Trophoblast cell (in vitro differentiated cells and primary cell): ENCODE results near the gene TMEM215.

Source experiments
- DNase-seq, 2 donors: peaks; one replicate each; pipeline ENCODE4 v3.0.0-alpha.2; 2016
- H2AFZ ChIP-seq: 2 replicates; pipeline ENCODE4 v1.6.1; 2013; ENCODE audit warnings: low read length, moderate library complexity, mild to moderate bottlenecking; ENCODE audit not compliant: insufficient read depth, poor library complexity
- H2AK5ac ChIP-seq: 2 replicates; pipeline ENCODE4 v1.6.1; 2013; ENCODE audit warnings: mild to moderate bottlenecking, low read length
- H2BK120ac ChIP-seq: 2 replicates; pipeline ENCODE4 v1.6.1; 2013; ENCODE audit warnings: low read length, mild to moderate bottlenecking, moderate library complexity; ENCODE audit not compliant: insufficient read depth, poor library complexity
- H2BK12ac ChIP-seq: 2 replicates; pipeline ENCODE4 v1.6.1; 2013; ENCODE audit warnings: mild to moderate bottlenecking, low read length, moderate library complexity
- H2BK5ac ChIP-seq: 2 replicates; pipeline ENCODE4 v1.6.1; 2013; ENCODE audit warnings: low read length, low read depth, moderate library complexity, mild to moderate bottlenecking; ENCODE audit not compliant: poor library complexity
- H3K14ac ChIP-seq: 2 replicates; pipeline ENCODE4 v1.6.1; 2013; ENCODE audit warnings: mild to moderate bottlenecking, low read length
- H3K18ac ChIP-seq: 2 replicates; pipeline ENCODE4 v1.6.1; 2013; ENCODE audit warnings: mild to moderate bottlenecking, low read length
- H3K23ac ChIP-seq: 2 replicates; pipeline ENCODE4 v1.6.1; 2013; ENCODE audit warnings: low read length
- H3K27ac ChIP-seq: 2 replicates; pipeline ENCODE4 v1.5.1; 2013; ENCODE audit warnings: low read depth, mild to moderate bottlenecking, inconsistent platforms, low read length, moderate library complexity
- H3K27me3 ChIP-seq: 2 replicates; pipeline ENCODE4 v1.6.1; 2013; ENCODE audit warnings: inconsistent platforms, mild to moderate bottlenecking, low read length, moderate library complexity; ENCODE audit not compliant: insufficient read depth
- H3K36me3 ChIP-seq, 2 experiments: 1 replicate in 1 of 2; 2 replicates in 1 of 2; pipeline ENCODE4 v1.6.1; 2013; ENCODE audit warnings: low read length in 2 of 2, mild to moderate bottlenecking in 2 of 2, moderate library complexity in 1 of 2; ENCODE audit not compliant: insufficient read depth in 2 of 2, control insufficient read depth in 1 of 2
- H3K4ac ChIP-seq: 2 replicates; pipeline ENCODE4 v1.6.1; 2013; ENCODE audit warnings: low read depth, mild to moderate bottlenecking, low read length, moderate library complexity
- H3K4me1 ChIP-seq, 2 experiments: 1 replicate in 1 of 2; 2 replicates in 1 of 2; pipeline ENCODE4 v1.6.1; 2013; ENCODE audit warnings: low read length in 2 of 2, mild to moderate bottlenecking in 2 of 2, moderate library complexity in 1 of 2; ENCODE audit not compliant: insufficient read depth in 2 of 2, control insufficient read depth in 1 of 2
- H3K4me2 ChIP-seq: 2 replicates; pipeline ENCODE4 v1.6.1; 2013; ENCODE audit warnings: inconsistent platforms, mild to moderate bottlenecking, low read length, moderate library complexity
- H3K4me3 ChIP-seq: 2 replicates; pipeline ENCODE4 v1.5.1; 2013; ENCODE audit warnings: mild to moderate bottlenecking, low read depth, low read length, inconsistent platforms
- H3K79me1 ChIP-seq: one replicate; pipeline ENCODE4 v1.6.1; 2013; ENCODE audit warnings: low read length
- H3K79me2 ChIP-seq: 2 replicates; pipeline ENCODE4 v1.6.1; 2013; ENCODE audit warnings: low read length, mild to moderate bottlenecking; ENCODE audit not compliant: control insufficient read depth, insufficient read depth, poor library complexity
- H3K9ac ChIP-seq: 2 replicates; pipeline ENCODE4 v1.6.1; 2013; ENCODE audit warnings: mild to moderate bottlenecking, low read length
- H3K9me3 ChIP-seq: 2 replicates; pipeline ENCODE4 v1.6.1; 2013; ENCODE audit warnings: low read depth, mild to moderate bottlenecking, control low read depth, inconsistent platforms, low read length; ENCODE audit not compliant: insufficient read depth
- H4K12ac ChIP-seq: 2 replicates; pipeline ENCODE4 v1.6.1; 2013; ENCODE audit warnings: low read depth, mild to moderate bottlenecking, low read length, moderate library complexity
- H4K8ac ChIP-seq: 2 replicates; pipeline ENCODE4 v1.6.1; 2013; ENCODE audit warnings: low read depth, mild to moderate bottlenecking, low read length, moderate library complexity
- H4K91ac ChIP-seq: one replicate; pipeline ENCODE4 v1.6.1; 2013; ENCODE audit warnings: low read depth, mild to moderate bottlenecking, low read length, moderate library complexity
- WGBS: extraction: QIAGEN DNeasy Blood & Tissue Kit; methylation state at CpG from one replicate; pipeline ENCODE4 v1.1.7; 2013; ENCODE audit warnings: missing lambda C conversion rate; ENCODE audit not compliant: insufficient read length, insufficient coverage; ENCODE audit errors: extremely low coverage; 5-methylcytosine and 5-hydroxymethylcytosine counted together

The TMEM215 gene

DNA sequence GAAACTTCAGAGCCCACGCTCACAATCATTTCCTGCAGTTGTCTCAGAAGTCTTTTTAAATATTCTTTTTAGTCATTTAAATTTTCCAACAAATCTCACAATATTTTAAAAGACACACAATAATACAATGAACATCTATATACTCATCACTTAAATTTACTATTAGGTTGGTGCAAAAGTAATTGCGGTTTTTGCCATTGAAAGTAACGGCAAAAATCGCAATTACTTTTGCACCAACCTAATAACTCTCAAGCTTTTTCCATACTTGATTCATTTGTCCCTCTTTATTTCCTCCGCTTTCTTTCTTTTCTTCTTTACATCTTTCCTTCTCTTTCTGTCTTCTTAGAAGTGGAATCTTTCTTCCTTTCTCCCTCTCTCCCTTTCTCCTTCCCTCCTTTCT is 19.2 kb upstream of the TMEM215 start:
- H3K4me2 ChIP-seq = no peak overlapping the region
- no peak overlapping the region for H4K12ac ChIP-seq
- no CpG with 5 or more reads among the region's 5 CpGs for WGBS

GRCh38 chr9:32775283-32775682 is 8.1 kb upstream of the TMEM215 start:
- no peak overlapping the region for H2BK120ac ChIP-seq
- H3K14ac ChIP-seq = no peak overlapping the region
- H3K79me2 ChIP-seq = no peaks in the 10 kb centered on the region
- no CpG with 5 or more reads among the region's 1 CpG for WGBS
- no peaks in the 10 kb centered on the region for H3K27me3 ChIP-seq
- H3K79me1 ChIP-seq = no peaks in the 10 kb centered on the region
- H3K27ac ChIP-seq = no peak overlapping the region
- no peak overlapping the region for H3K4me2 ChIP-seq
- no peak overlapping the region for H2AFZ ChIP-seq
- no peak overlapping the region for H3K23ac ChIP-seq
- no peak overlapping the region for H2AK5ac ChIP-seq
- no peak overlapping the region for H3K9ac ChIP-seq
- H3K18ac ChIP-seq = no peak overlapping the region
- no peak overlapping the region for H2BK5ac ChIP-seq
- no peak overlapping the region for H4K8ac ChIP-seq
- H3K4ac ChIP-seq = no peak overlapping the region
- H4K91ac ChIP-seq = no peak overlapping the region
- no peaks in the 10 kb centered on the region for H3K36me3 ChIP-seq
- peaks cover 2% of the 10 kb centered on the region for H3K9me3 ChIP-seq
- H2BK12ac ChIP-seq = no peak overlapping the region
- H3K4me1 ChIP-seq = no peaks in the 10 kb centered on the region
- DNase-seq = no peak
- H4K12ac ChIP-seq = no peak overlapping the region
- no peak overlapping the region for H3K4me3 ChIP-seq

More for the DNA sequence above, 19.2 kb upstream of the TMEM215 start:
- Histone ChIP-seq H3K27ac (no peak overlapping the region), H2BK5ac (no peak overlapping the region), H3K4ac (no peak overlapping the region), H3K23ac (no peak overlapping the region), H3K79me2 (no peaks in the 10 kb centered on the region), H3K79me1 (no peaks in the 10 kb centered on the region), H3K9me3 (no peaks in the 10 kb centered on the region), H3K9ac (no peak overlapping the region), H3K4me3 (no peak overlapping the region), H3K14ac (no peak overlapping the region), H2BK120ac (no peak overlapping the region), H4K8ac (no peak overlapping the region), H2AFZ (no peak overlapping the region), H3K36me3 (no peaks in the 10 kb centered on the region), H3K18ac (no peak overlapping the region), H3K4me1 (no peaks in the 10 kb centered on the region), H3K27me3 (no peaks in the 10 kb centered on the region), H4K91ac (no peak overlapping the region), H2AK5ac (no peak overlapping the region), H2BK12ac (no peak overlapping the region)
- no peak for DNase-seq

DNA sequence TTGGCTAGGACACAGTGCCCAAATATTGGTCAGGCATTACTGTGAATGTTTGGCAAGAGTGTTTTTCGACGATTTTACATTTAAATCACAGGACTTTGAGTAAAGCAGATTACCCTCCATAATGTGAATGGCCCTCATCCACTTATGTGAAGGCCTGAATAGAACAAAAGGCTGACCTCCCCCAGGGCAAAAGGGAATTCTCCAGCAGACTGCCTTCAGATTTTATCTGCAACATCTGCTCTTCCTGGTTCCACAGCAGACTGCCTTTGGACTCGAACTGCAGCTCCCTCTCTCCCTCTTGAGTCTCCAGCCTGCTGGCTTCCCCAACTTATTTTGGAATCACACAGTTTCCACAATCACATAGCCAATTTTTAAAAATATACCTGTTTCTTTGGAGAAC is 7.1 kb upstream of the TMEM215 start:
- no peaks in the 10 kb centered on the region for H3K36me3 ChIP-seq
- H2BK5ac ChIP-seq = no peak overlapping the region
- H3K14ac ChIP-seq = no peak overlapping the region
- WGBS = no CpG with 5 or more reads among the region's 3 CpGs
- H4K91ac ChIP-seq = no peak overlapping the region
- no peak overlapping the region for H3K4me3 ChIP-seq
- no peak overlapping the region for H3K9ac ChIP-seq
- H3K23ac ChIP-seq = no peak overlapping the region
- H4K12ac ChIP-seq = no peak overlapping the region
- no peaks in the 10 kb centered on the region for H3K4me1 ChIP-seq
- no peak overlapping the region for H3K4me2 ChIP-seq
- H2AK5ac ChIP-seq = no peak overlapping the region
- no peak overlapping the region for H3K18ac ChIP-seq
- H2BK12ac ChIP-seq = no peak overlapping the region
- H2AFZ ChIP-seq = no peak overlapping the region
- no peak overlapping the region for H3K4ac ChIP-seq
- peak; percentile 79 to 92 for DNase-seq
- peaks cover 4% of the 10 kb centered on the region for H3K27me3 ChIP-seq
- no peaks in the 10 kb centered on the region for H3K79me2 ChIP-seq
- H2BK120ac ChIP-seq = no peak overlapping the region
- no peaks in the 10 kb centered on the region for H3K79me1 ChIP-seq
- H3K9me3 ChIP-seq = peaks cover 2% of the 10 kb centered on the region
- no peak overlapping the region for H3K27ac ChIP-seq
- H4K8ac ChIP-seq = no peak overlapping the region

GRCh38 chr9:32782476-32783167 is 718 bp upstream of the TMEM215 start:
- no peak overlapping the region for H3K23ac ChIP-seq
- peaks cover 4% of the 10 kb centered on the region for H3K9me3 ChIP-seq
- no peak overlapping the region for H2BK5ac ChIP-seq
- DNase-seq = no peak
- no peaks in the 10 kb centered on the region for H3K36me3 ChIP-seq
- no peaks in the 10 kb centered on the region for H3K79me1 ChIP-seq
- H2AFZ ChIP-seq = peak overlapping the region; percentile 68
- H4K8ac ChIP-seq = no peak overlapping the region
- H3K79me2 ChIP-seq = no peaks in the 10 kb centered on the region
- peaks cover 7% of the 10 kb centered on the region in 2 experiments for H3K4me1 ChIP-seq
- H3K27ac ChIP-seq = no peak overlapping the region
- H4K12ac ChIP-seq = peak overlapping the region; percentile 40
- no peak overlapping the region for H3K14ac ChIP-seq
- H3K4ac ChIP-seq = no peak overlapping the region
- H2AK5ac ChIP-seq = no peak overlapping the region
- no peak overlapping the region for H2BK12ac ChIP-seq
- H3K9ac ChIP-seq = no peak overlapping the region
- peak overlapping the region; percentile 30 for H3K4me3 ChIP-seq
- no peak overlapping the region for H3K18ac ChIP-seq
- H4K91ac ChIP-seq = no peak overlapping the region
- H3K27me3 ChIP-seq = peaks cover 29% of the 10 kb centered on the region
- WGBS = no CpG with 5 or more reads among the region's 45 CpGs
- peak overlapping the region; percentile 74 for H3K4me2 ChIP-seq
- H2BK120ac ChIP-seq = no peak overlapping the region
